ENCODE results near the gene SPRR2E.
"Not testable (repeated sequence)": the region's sequence is repeated elsewhere in the genome, so short reads cannot be mapped to it uniquely, and the experiment has no call there.

The SPRR2E gene

DNA sequence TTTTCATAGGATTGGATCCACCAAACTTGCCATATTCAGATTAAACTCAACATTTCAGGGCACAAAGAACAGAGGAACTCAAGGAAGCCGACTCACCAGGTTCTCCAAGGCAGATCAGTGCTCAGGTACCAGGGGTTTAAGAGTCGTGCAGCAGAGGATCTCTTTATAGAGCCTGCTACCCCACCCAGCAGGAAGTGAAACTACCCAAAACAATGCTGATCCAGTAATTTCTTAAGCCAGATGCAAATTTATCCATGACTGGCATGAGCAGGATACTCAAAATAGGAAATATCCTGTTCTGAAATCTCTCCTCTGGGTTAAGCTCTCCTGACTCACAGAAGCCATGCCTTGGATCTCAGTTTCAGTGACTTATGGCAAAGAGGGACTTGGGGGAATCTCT lies 37.0 kb downstream of the SPRR2E start, which contains the start of gene SPRR2A:
Gene SPRR2A, minus strand, starts transcription at position 138 of the 400 bp plus-strand sequence. CDS start 777 bp downstream, outside the sequence.
- POLR2A ChIA-PET = no interaction called here
- CTCF ChIA-PET = interaction anchor here (0.6 kb wide), 2 partner anchors 135 to 942 kb away, joined by 3 to 4 read pairs; no protein-coding TSS in a partner anchor

GRCh38 chr1:153056111-153056510 lies 38.2 kb downstream of the SPRR2E start:
- H3K9me3 ChIP-seq (ENCODE audit: control insufficient read depth, insufficient read depth, low read depth, low read length); H3K27ac ChIP-seq (ENCODE audit: extremely low read depth, low read depth, low read length); POLR2A ChIA-PET; H3K4me3 ChIP-seq (ENCODE audit: low read depth, low read length); H3K36me3 ChIP-seq (ENCODE audit: control insufficient read depth in 2 of 2, insufficient read depth in 1 of 2, low read length in 2 of 2); H3K4me1 ChIP-seq (ENCODE audit: control insufficient read depth, insufficient read depth, low read length): not testable (repeated sequence)
- CTCF ChIA-PET = interaction anchor here (1.0 kb wide), 1 partner anchor 26 kb away, joined by 3 read pairs; no protein-coding TSS in a partner anchor

More for the DNA sequence above, 37.0 kb downstream of the SPRR2E start, which contains the start of gene SPRR2A:
- H3K27ac ChIP-seq (ENCODE audit: extremely low read depth, low read depth, low read length) = no peak within 1 kb of the TSS
- no peaks in the 10 kb centered on the region for H3K36me3 ChIP-seq (ENCODE audit: control insufficient read depth in 2 of 2, insufficient read depth in 1 of 2, low read length in 2 of 2)
- H3K4me3 ChIP-seq (ENCODE audit: low read depth, low read length) = no peak within 1 kb of the TSS
- no peak for TF ChIP-seq ZNF48 (tag by site-specific recombination; IDR thresholded peaks at IDR 0.05)
- no peak for TF ChIP-seq HOXD13 (CRISPR knock-in tag; IDR thresholded peaks at IDR 0.05; ENCODE audit: borderline replicate concordance)
- TF ChIP-seq GLI2 (tag by site-specific recombination; IDR thresholded peaks at IDR 0.05; ENCODE audit: borderline replicate concordance, low read depth) = no peak
- TF ChIP-seq ZNF214 (tag by site-specific recombination; IDR thresholded peaks at IDR 0.05; ENCODE audit: borderline replicate concordance) = no peak
- H3K4me1 ChIP-seq (ENCODE audit: control insufficient read depth, insufficient read depth, low read length) = no peaks in the 10 kb centered on the region
- no peaks in the 10 kb centered on the region for H3K9me3 ChIP-seq (ENCODE audit: control insufficient read depth, insufficient read depth, low read depth, low read length)

- CTCF ChIA-PET = interaction anchor here (1.0 to 1.1 kb wide), 2 partner anchors 9 to 179 kb away, joined by 3 read pairs; no protein-coding TSS in a partner anchor
- TF ChIP-seq ZBTB1 (tag by site-specific recombination; IDR thresholded peaks at IDR 0.05) (no peak), ZFP69B (tag by site-specific recombination; IDR thresholded peaks at IDR 0.05) (no peak), ZNF677 (tag by site-specific recombination; IDR thresholded peaks at IDR 0.05) (no peak), SP2 (tag by site-specific recombination; IDR thresholded peaks at IDR 0.05) (no peak), ZNF521 (tag by site-specific recombination; IDR thresholded peaks at IDR 0.05) (no peak), AEBP2 (tag by site-specific recombination; IDR thresholded peaks at IDR 0.05; ENCODE audit: borderline replicate concordance) (no peak), KLF10 (tag by site-specific recombination; IDR thresholded peaks at IDR 0.05) (no peak), ZNF596 (tag by site-specific recombination; IDR thresholded peaks at IDR 0.05) (no peak), ZNF654 (tag by site-specific recombination; IDR thresholded peaks at IDR 0.05; ENCODE audit: low read depth) (no peak), WT1 (tag by site-specific recombination; IDR thresholded peaks at IDR 0.05) (no peak), ZNF768 (tag by site-specific recombination; IDR thresholded peaks at IDR 0.05) (no peak), KLF8 (tag by site-specific recombination; IDR thresholded peaks at IDR 0.05) (no peak), HOXD13 (CRISPR knock-in tag; IDR thresholded peaks at IDR 0.05; ENCODE audit: borderline replicate concordance) (no peak), ZFHX2 (tag by site-specific recombination; conservative IDR thresholded peaks at IDR 0.05) (no peak), ZBTB48 (tag by site-specific recombination; IDR thresholded peaks at IDR 0.05) (no peak), ZNF175 (tag by site-specific recombination; IDR thresholded peaks at IDR 0.05) (no peak), ZNF112 (tag by site-specific recombination; IDR thresholded peaks at IDR 0.05) (no peak)
- TF ChIP-seq, protein P1, sequence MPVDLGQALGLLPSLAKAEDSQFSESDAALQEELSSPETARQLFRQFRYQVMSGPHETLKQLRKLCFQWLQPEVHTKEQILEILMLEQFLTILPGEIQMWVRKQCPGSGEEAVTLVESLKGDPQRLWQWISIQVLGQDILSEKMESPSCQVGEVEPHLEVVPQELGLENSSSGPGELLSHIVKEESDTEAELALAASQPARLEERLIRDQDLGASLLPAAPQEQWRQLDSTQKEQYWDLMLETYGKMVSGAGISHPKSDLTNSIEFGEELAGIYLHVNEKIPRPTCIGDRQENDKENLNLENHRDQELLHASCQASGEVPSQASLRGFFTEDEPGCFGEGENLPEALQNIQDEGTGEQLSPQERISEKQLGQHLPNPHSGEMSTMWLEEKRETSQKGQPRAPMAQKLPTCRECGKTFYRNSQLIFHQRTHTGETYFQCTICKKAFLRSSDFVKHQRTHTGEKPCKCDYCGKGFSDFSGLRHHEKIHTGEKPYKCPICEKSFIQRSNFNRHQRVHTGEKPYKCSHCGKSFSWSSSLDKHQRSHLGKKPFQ (tag by site-specific recombination; IDR thresholded peaks at IDR 0.05) = no peak
- TF ChIP-seq, protein P2, sequence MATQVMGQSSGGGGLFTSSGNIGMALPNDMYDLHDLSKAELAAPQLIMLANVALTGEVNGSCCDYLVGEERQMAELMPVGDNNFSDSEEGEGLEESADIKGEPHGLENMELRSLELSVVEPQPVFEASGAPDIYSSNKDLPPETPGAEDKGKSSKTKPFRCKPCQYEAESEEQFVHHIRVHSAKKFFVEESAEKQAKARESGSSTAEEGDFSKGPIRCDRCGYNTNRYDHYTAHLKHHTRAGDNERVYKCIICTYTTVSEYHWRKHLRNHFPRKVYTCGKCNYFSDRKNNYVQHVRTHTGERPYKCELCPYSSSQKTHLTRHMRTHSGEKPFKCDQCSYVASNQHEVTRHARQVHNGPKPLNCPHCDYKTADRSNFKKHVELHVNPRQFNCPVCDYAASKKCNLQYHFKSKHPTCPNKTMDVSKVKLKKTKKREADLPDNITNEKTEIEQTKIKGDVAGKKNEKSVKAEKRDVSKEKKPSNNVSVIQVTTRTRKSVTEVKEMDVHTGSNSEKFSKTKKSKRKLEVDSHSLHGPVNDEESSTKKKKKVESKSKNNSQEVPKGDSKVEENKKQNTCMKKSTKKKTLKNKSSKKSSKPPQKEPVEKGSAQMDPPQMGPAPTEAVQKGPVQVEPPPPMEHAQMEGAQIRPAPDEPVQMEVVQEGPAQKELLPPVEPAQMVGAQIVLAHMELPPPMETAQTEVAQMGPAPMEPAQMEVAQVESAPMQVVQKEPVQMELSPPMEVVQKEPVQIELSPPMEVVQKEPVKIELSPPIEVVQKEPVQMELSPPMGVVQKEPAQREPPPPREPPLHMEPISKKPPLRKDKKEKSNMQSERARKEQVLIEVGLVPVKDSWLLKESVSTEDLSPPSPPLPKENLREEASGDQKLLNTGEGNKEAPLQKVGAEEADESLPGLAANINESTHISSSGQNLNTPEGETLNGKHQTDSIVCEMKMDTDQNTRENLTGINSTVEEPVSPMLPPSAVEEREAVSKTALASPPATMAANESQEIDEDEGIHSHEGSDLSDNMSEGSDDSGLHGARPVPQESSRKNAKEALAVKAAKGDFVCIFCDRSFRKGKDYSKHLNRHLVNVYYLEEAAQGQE (tag by site-specific recombination; IDR thresholded peaks at IDR 0.05) = no peak
- no peak overlapping the region for H3K27ac ChIP-seq (ENCODE audit: extremely low read depth, low read depth, low read length)
- H3K4me1 ChIP-seq (ENCODE audit: control insufficient read depth, insufficient read depth, low read length) = no peaks in the 10 kb centered on the region
- H3K9me3 ChIP-seq (ENCODE audit: control insufficient read depth, insufficient read depth, low read depth, low read length) = no peaks in the 10 kb centered on the region
- POLR2A ChIA-PET = no interaction called here
- H3K4me3 ChIP-seq (ENCODE audit: low read depth, low read length) = no peak overlapping the region
- H3K36me3 ChIP-seq (ENCODE audit: control insufficient read depth in 2 of 2, insufficient read depth in 1 of 2, low read length in 2 of 2) = no peaks in the 10 kb centered on the region
Observed at GRCh38 chr1:153049211-153049610, 45.1 kb downstream of the SPRR2E start.
